GM21825 (cell line): ENCODE data around the gene MLH1.

Source experiments
- ATAC-seq: cut with Tn5 transposase; IDR thresholded peaks from one replicate; pipeline ENCODE4 v1.9.1; 2021; ENCODE audit warnings: mild to moderate bottlenecking, moderate library complexity; ENCODE audit not compliant: unreplicated experiment

Gene MLH1

DNA sequence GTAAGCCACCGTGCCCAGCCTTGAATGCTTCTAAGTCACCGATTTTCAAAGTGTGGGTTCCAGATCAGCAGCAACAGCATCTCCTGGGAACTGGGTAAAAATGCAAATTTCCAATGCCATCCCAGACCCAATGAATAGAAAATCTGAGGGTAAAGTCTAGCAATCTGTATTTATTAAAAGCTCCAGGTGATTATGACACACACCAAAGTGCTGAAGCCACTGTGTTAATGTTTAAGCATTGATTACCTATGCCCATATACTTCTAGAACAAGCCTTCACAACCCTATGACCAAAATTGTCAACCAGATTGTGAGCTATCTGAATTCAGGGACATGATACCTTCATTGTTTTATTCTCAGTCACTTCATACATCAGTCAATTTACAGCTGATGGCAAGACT lies 94.6 kb downstream of the MLH1 start:
- ATAC-seq: no peak

DNA sequence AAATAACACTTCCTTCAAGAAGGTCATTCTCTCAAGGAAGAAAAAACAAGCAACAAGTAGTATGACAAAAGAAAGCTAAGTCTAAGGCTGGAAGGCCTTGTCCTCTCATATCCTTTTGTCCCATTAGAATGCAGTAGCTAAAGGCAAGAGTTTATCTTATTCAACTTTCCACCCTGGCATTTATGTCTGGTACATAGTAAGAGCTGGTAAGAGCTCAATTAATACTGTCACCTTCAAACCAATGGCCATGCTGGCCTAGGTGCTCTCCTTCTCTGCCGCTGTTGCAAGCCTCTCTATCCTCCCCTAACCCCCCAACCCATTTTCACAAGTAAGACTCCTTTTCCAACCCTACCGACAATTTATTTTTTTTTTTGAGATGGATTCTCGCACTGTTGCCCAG lies 99.2 kb downstream of the MLH1 start:
- ATAC-seq: no peak

DNA sequence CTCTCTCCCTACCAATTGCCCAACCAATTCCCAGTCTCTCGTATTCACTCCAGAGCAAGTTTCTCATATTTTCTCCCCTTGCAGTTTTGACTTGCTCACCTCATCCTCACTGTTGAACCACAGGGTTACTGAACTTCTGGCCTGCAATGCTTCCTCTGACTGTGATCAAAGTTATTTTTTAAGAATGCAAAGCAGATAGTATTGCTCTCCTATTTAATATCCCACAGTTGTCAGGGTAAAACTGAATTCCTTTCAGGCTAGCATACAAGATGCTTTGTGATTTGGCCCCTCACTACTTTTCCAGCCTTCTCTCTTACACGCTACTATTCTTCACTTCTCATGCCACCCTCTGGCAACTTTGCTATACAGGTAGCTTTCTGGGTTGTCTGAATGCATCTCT lies 100.2 kb downstream of the MLH1 start:
- no peak for ATAC-seq

DNA sequence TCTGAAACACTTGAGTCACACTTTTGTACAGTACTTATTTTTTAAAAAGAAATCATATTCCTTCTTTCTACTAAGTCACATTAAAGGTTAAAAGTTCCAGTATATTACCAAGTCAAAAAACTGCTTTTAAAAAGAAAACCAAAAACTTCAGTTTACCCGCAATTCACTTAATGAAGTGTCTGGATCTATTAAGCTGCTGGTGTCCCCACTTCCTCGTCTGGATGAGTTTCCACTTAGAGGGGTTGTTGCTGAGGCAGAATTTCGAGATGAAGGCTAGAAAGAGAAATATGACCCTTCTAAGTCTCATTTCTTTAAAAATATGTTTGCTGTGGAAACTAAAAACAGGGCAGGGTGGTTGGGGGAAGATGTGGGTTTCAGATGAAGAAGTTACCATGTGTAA lies 101.3 kb downstream of the MLH1 start:
- no peak for ATAC-seq

DNA sequence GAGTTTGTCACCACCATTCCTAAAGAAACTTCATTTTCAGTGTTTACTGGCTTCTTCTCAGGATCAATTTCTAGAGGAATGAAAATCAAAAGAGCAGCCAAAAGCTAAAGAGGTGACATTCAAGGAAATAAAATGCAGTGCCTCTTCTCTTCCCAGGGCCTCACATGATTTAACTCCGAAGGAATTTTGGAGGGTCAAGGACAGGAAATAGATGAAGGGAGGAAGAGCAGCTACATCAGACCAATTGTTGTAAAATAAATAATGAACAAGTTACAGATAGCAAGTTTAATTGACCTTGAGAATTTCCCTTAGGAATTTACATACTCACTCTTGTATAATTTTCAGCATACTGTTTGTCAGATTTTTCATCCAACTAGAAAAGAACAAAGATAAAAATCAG lies 103.0 kb downstream of the MLH1 start:
- ATAC-seq: no peak

DNA sequence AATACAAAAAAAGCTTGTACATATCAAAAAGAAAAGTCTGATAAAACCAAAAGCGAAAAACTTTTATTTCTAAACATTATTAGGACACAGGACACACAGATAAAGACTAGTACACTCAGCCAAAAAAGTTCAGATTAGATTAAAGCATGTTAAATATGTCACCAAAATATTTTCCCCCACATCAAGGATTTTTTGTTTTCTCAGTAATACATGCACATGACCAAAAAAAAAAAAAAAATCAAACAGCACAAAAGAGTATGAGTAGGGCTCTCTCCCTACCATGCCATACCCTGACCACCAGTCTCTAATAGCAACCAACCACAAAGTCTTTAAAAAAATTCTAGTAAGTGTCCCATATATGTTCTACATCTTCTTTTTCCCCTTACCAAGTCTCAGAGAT lies 103.7 kb downstream of the MLH1 start:
- ATAC-seq: no peak

DNA sequence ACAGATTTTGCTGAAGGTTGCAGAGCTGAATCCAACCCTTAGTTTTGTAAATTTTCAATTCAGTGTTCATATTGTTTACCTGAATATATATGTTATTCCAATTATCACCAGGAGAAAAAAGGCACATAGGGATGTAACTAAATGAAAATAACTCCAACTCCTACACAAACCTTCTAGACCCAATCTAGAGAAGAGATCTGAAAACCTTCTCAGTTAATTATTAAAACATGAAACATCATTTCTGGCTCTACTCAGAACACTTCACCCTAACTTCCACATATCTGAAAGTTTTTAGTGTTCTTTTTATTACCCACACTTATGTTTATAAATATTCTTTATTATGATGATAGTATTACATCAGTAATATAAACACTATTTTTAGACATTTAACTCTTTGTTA lies 104.5 kb downstream of the MLH1 start:
- no peak for ATAC-seq

DNA sequence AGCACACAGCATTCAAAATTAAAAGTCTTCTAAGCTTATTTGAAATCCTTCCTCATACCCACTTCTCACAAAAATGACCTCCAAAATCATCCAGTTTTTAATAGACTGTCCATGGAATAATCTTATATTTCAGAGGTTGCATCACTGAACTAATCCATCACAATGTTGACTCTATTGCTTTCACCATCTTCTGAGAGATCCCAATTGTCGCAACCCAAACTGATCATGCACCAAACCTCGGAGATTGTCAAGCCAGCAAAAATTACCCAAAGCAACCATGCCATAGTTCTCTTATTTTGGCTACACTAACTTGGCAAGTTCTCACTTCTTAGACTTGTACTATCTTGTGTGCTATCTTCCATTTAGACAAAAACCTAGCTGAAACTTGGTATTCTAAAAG lies 105.6 kb downstream of the MLH1 start:
- ATAC-seq: no peak

DNA sequence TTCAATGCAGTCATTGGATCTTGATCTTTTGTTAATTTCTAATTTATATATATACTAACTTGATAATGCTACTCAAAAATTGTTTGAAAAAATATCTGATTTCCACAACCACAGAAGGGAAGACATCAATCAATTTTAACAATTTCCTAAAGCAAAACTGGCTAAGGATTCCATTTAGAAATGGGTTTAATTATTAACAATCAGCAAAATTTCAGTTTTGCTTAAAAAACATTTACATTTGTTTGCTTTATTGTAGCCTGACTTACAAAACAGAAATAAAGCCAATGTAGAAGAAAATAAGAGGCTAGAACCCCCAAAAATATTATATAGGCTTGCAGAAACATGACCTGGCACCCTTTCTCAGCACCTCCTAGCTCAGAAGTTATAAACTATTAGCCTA lies 106.2 kb downstream of the MLH1 start:
- no peak for ATAC-seq

DNA sequence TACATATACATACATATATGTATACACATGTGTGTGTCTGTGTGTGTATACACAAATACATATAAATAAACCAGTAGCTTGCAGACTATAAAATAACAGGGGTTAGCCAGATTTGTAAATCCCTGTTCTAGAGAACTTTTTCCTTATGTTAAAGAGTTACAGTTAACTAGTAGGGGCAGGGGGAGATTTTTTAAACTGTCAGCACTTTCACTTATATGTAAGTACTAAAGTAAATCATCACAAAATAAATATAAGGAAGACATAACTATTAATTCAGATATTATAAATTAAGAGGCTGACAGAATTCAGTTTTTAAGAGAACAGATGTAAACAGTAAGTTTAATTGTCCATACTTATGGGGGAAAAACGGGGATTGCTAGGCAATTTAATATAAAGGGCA lies 107.1 kb downstream of the MLH1 start:
- no peak for ATAC-seq
